GM12878 (cell line): ENCODE data around the gene CNKSR3.

Experiments used
- BCL11A ChIP-seq: IDR thresholded peaks from 2 replicates; pipeline ENCODE4 v1.6.1; 2011; ENCODE audit warnings: low read depth, low read length
- CTCF ChIP-seq, 3 experiments: IDR thresholded peaks in 2 of 3; conservative IDR thresholded peaks in 1 of 3; 2 replicates each; pipeline ENCODE4 v1.5.1; 2011; ENCODE audit warnings: low read depth in 3 of 3, low read length in 3 of 3, mild to moderate bottlenecking in 3 of 3, control low read depth in 2 of 3, moderate library complexity in 2 of 3, inconsistent platforms in 1 of 3, mixed read lengths in 1 of 3; ENCODE audit not compliant: control insufficient read depth in 2 of 3, insufficient read depth in 1 of 3; ENCODE audit errors: extremely low read depth in 1 of 3
- DPF2 ChIP-seq: fragments of 450-650 bp; IDR thresholded peaks from 2 replicates; pipeline ENCODE4 v1.6.1; 2017; ENCODE audit warnings: mild to moderate bottlenecking
- EP300 ChIP-seq, 2 experiments: fragments of 150-350 bp in 1 of 2; IDR thresholded peaks; 2 replicates each; pipeline ENCODE4 v1.6.1; 2011 to 2012; ENCODE audit warnings: low read depth in 2 of 2, low read length in 2 of 2, borderline replicate concordance in 1 of 2, improper control_type of control experiment in 1 of 2, inconsistent platforms in 1 of 2; ENCODE audit not compliant: control insufficient read depth in 1 of 2
- ESRRA ChIP-seq: IDR thresholded peaks from 2 replicates; pipeline ENCODE4 v1.6.1; 2012; ENCODE audit warnings: mild to moderate bottlenecking, low read length, improper control_type of control experiment
- NFXL1 ChIP-seq: fragments of 450-650 bp; IDR thresholded peaks from 2 replicates; pipeline ENCODE4 v1.6.1; 2017; ENCODE audit warnings: antibody characterized with exemption, mild to moderate bottlenecking, borderline replicate concordance
- POLR2A ChIP-seq: IDR thresholded peaks from 2 replicates; pipeline ENCODE4 v1.6.1; 2011; ENCODE audit warnings: low read depth, mild to moderate bottlenecking, low read length
- POLR2AphosphoS5 ChIP-seq: IDR thresholded peaks from 2 replicates; pipeline ENCODE4 v1.6.1; 2011; ENCODE audit warnings: mild to moderate bottlenecking, low read length, inconsistent platforms
- SP1 ChIP-seq: IDR thresholded peaks from one replicate; pipeline ENCODE4 v1.6.1; 2011; ENCODE audit warnings: low read depth, low read length
- YY1 ChIP-seq: IDR thresholded peaks from 2 replicates; pipeline ENCODE4 v1.6.1; 2011; ENCODE audit warnings: low read depth, mild to moderate bottlenecking, low read length
- ZNF217 ChIP-seq: fragments of 450-650 bp; IDR thresholded peaks from 2 replicates; pipeline ENCODE4 v1.6.1; 2017; ENCODE audit warnings: antibody characterized with exemption, mild to moderate bottlenecking
- ZNF384 ChIP-seq: IDR thresholded peaks from 2 replicates; pipeline ENCODE4 v1.6.1; 2012; ENCODE audit warnings: low read depth, mild to moderate bottlenecking, low read length, improper control_type of control experiment, borderline replicate concordance
- ZNF622 ChIP-seq: fragments of 450-650 bp; IDR thresholded peaks from 2 replicates; pipeline ENCODE4 v1.6.1; 2017; ENCODE audit warnings: mild to moderate bottlenecking, inconsistent platforms
- ZZZ3 ChIP-seq: IDR thresholded peaks from 2 replicates; pipeline ENCODE4 v1.6.1; 2011; ENCODE audit warnings: low read depth; ENCODE audit not compliant: control insufficient read depth, insufficient read length

GRCh38 chr6:154448448-154449096, 61.9 kb downstream of the CNKSR3 start:
- TF ChIP-seq ZZZ3: no peak
- TF ChIP-seq POLR2A: no peak
- no peak for TF ChIP-seq CTCF (IDR thresholded peaks at IDR 0.05 in 2 of 3, conservative IDR thresholded peaks at IDR 0.05 in 1 of 3; ENCODE audit: control insufficient read depth in 2 of 3, extremely low read depth in 1 of 3, insufficient read depth in 1 of 3, low read depth in 3 of 3, low read length in 3 of 3)
- TF ChIP-seq SP1: no peak
- no peak for TF ChIP-seq DPF2
- no peak for TF ChIP-seq ZNF217
- TF ChIP-seq ZNF384: no peak
- no peak for TF ChIP-seq NFXL1
- TF ChIP-seq POLR2AphosphoS5: no peak
- no peak for TF ChIP-seq BCL11A
- no peak for TF ChIP-seq ZNF622
- TF ChIP-seq EP300 (IDR thresholded peaks at IDR 0.05; ENCODE audit: borderline replicate concordance in 1 of 2, control insufficient read depth in 1 of 2, low read depth in 2 of 2, low read length in 2 of 2): no peak
- TF ChIP-seq YY1: no peak
- TF ChIP-seq ESRRA: no peak
